GM18867 (cell line): ENCODE data around the gene GFPT1.
A peak's percentile ranks its signal among the peaks of the same experiment; 100 is the strongest.

Experiments
- ATAC-seq: cut with Tn5 transposase; IDR thresholded peaks from one replicate; pipeline ENCODE4 v1.9.1; 2021; ENCODE audit warnings: mild to moderate bottlenecking, moderate library complexity; ENCODE audit not compliant: unreplicated experiment

The GFPT1 gene

DNA sequence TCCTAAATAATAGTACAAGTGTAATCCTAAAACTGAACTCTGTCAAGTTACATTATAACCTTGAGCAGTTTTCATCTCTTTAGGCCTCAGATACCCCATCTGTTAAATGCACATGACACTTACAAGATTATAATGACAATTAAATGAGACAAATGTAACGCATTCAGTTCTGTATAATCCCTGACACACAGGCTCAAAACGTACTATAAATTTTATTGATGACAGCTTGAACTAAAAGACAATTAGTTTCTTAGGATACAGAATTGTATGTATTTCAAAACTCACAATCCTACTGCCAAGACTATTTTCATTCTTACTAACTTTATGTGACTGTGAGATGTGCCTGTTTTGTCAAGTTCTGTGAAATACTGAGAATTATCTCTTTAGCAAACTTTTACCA lies 56.2 kb downstream of the GFPT1 start:
- no peak for ATAC-seq

DNA sequence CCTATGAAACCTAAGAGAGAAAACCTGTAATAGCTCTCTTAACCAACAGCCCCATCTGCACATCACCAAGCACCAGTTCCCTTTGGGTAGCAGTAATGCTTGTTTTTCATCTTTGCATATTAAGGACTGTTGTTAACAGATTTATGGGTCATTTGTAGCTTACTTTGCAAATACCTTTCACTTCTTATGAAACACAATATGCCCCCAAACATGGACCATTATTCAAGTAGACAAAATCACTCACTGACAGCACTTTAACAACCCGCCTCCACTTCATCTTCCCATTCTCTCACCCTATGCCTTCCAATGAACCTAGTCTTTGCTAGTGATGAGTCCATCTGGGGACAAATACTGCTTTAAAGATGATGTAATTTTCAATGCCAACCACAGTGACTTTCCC lies 64.4 kb downstream of the GFPT1 start:
- ATAC-seq: no peak

DNA sequence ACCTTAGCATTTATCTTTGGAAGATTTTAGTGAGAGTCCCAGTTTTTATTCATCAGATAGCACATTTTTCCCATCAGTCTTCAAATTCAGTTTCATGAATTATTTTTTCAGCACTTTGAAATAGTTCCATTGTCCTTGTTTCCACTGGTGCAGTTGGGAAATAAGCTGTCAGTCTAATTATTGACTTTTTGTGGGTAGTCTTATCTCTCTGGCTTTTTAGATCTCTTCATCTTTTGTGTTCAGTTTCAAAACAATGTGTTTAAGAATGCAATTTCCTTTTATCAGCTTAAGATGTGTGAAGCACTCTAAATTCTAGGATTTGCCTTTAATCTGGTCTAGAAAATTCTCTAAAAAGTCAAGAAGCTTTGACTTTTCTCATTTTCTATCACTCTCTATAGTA lies 70.5 kb downstream of the GFPT1 start:
- no peak for ATAC-seq

DNA sequence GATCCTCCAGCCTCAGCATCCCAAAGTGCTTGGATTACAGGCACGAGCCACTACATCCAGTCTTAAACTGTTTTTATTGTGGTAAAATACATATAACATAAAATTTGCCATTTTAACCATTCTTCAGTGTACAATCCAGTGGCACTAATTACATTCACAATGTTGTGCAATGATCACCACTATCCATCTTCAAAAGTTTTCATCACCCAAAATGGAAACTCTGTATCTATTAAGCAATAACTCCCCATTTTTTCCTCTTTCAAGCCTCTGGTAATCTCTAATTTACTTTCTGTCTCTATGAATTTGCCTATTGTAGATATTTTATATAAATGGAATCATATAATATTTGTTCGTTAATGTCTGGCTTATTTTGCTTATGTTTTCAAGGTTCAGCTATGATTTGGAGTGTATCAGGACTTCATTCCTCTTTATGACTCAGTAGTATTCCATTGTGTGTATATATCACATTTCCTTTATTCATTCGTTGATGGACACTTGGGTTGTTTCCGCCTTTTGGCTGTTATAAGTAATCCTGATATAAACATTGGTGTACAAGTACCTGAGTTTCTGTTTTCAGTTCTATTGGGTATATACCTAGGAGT lies 71.8 kb downstream of the GFPT1 start:
- ATAC-seq: no peak

DNA sequence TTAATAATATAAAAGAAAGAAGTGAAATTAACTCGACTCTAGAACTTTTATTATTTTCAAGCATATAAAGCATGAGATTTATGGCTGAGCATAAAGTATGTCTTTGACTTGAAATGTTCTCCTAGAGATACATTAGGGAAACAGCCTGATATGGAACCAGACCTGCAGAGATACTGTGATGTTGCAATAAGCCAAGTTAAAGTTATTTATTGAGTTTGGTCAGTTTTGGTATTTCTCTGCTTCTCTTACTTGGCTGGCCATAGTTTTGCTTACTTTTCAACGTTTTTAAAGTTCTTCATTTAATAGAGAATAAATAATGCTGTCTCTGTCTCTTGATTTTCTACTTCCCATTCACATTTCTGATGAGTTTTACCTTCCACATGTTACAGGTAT lies 76.0 kb downstream of the GFPT1 start:
- ATAC-seq: no peak

DNA sequence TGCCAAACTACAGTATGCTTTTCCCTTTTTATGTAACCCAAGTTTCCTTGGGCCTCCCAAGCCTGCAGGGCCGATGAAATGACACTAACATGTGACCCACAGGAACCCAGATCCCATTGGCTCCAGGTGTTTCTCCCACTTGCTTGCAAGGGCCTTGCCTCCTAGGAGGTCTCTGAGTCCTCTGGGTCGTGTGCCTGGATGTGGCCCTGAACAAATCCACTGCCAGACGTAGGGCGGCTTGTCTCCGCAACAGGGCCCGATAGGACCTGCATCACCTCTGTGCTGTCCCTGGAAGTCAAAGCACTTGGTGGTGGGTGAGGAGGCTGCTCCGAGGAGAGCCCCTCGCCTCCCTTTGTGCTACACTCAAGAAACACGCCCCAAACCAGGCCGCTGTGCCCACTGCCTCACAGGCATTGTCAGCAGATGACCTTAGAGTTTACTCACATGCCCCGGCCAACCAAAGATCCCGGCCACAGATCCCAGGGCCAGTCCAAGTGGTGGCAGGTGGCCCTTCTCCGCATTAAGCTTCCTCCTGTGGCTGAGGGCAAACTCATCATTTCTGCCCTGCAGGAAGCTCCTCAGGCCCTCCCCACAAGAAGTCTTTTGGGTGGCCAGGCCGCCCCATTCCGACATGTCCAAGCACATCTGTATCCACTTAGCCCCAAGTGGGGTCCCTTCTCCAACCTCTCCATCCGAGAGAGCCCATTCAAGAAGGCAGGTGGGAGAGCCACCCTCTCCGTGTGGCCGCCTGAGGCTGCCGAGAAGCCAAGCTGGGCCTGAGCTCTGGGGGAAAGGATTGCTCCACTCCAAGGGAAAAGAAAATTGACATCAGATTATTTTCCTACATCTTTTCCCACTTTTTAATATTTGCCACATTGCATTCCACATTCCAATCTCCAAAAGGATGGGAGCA lies 76.7 kb downstream of the GFPT1 start:
- no peak for ATAC-seq

DNA sequence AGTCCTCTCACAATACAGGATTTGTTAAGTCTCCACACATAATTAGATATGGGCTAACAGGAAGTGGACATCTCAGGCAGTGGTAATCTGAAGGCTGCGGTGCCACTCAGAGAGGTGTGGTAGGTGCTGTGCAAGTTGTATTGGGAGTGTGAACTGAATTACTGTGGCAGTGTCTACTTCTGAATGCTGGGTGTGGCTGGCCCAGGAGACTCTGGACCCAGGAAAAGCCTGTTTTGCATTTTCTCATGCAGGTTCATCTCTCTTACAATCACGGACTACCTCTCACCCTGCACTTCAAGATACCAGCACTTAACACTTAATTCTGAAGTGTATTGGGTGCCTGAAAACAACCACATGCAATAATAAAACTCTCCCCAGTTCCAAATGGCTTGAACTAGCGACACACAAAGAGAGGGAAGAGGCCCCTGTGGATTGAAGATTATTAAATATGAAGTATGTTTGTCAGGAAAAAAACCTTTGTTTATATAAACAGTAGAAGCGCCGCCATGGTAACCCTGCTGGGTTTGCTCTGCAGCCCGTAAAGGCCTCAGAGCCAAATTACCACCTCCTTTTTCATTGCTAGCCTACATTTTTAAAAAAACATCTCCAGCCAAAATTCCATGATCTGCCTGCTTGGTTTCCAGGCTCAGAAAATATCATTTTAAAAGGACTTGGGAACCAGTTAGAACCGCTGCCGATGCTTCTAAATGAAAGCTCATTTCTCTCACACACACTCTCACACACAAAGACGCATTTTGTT lies 77.5 kb downstream of the GFPT1 start:
- no peak for ATAC-seq

DNA sequence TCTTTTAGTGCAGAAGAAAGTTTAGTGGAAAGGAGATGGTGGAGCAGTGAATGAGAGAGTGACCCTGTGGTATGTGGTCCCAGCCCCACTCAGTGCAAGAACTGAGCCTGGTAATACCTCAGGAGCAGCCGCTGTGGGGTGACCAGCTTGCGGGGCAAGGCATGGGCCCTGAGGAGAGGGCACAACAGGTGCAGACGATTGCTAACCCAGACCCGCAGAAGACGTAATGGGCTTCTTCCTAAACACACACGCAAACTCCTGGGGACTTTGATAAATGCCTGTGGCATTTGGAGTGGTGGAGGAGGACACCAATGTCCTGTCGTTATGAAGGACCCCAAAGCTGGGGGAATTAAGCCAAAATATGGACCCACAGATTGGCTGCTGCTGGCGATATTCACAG lies 78.7 kb downstream of the GFPT1 start:
- no peak for ATAC-seq

DNA sequence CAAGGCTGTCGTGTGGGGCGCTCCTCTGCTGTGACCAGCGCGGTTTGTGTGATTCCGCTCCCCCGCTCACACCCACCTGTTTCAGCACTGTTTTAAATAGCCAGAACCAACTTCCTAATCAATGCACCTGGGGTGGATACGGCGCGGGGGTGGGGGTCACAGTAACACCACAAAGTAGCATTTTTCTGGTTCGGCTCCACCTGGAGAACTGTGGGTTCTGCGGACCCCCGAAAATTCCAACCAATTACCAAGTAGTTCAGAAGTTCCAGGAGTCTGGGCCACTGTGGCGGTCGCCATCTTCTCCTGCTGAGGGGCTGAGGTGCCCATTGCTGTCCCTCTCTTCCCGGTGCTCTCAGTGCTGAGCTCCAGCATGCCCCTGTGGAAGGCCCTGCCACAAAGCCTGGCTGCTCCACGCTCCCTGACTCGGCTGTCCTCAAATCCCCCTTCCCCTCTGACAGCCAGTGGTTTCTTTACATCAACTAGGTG lies 79.4 kb downstream of the GFPT1 start:
- ATAC-seq: peak; percentile 89

DNA sequence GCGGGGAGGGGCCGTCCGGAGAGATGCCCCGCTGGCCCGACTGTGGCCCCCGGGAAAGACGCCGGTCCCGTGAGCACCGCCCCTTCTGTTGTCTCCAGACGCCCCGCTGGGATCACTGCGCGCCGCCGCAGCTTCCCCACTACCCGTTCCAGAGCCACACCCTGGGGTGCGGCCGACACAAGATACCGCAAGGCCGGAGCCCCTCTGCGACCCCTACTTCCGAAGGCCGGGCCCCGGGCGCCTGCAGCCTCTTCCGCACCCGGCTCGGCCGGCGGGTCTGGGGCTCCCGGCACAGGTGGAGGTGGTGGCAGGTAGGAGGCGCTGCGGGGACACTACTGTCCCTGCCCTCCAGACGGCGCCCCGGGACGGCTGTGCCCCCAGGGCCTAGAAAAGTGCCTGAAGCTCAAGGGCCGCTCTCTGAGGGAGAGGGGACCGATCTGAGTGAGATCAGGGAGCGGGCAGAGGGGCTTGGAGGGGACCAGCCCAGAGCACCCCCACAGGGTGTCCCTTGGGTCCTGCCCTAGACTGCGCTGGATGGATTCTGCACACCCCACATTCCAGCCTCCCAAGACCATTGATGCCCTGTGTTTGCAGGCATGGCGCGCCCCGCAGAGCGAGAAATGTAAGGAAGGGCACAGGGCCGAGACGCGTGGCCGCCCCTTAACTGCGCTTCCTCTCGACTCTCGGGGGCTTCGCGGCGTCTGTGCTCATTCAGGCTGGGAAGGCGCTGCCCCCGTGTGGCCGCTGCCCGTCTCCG lies 80.0 kb downstream of the GFPT1 start:
- peak; percentile 62 for ATAC-seq

DNA sequence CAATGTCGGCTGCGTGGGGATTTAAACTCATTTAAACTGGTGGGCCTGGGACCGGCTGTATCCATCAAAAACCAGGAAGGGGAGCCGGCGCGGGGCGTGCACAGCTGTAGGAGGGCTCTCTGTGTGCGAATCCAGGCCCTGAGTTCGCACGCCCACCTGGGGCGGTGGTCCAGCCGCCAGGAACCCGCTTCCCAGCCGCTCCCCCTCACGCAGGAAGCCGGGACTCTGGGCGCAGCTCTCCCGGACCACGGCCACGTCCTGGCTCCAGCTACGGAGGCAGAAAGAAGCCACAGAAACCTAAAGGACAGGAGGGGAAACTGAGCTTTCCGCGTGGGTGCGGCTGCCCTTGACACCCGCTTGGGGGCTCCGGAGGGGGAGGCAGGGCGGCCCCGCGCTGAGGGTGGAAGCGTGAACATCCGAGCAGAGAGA lies 80.6 kb downstream of the GFPT1 start:
- ATAC-seq: no peak

DNA sequence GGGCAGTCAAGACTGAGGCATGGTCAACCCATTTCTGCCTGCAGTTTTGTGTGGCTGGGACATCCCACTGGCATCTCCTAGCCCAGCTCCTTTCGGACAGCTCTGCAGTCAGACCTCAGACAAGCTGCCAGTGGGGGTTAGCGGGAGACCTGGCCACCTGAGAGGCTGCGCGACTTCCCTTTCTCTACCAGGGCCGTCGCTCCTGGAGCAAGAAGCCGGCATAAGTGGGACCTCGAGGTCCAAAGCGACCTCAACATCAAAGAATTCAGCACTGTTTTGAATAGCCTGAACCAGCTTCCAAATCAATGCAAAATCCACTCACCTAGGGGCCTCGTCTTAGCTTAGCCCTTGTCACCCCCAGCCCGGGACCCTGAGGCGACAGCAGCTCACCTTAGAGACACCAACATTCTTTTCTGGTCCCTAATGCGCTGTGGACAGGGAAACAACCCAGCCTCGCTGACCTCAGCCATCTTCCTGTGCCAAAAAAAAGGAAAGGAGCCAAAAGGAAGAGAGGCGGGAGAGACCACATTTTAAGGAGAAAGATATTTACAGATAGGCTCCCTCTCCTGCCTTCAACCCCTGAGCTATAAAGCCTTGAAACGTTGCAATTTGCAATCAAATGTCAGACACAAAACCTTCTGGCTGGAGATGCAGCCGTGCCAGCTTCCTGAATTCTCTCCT lies 81.2 kb downstream of the GFPT1 start:
- no peak for ATAC-seq

DNA sequence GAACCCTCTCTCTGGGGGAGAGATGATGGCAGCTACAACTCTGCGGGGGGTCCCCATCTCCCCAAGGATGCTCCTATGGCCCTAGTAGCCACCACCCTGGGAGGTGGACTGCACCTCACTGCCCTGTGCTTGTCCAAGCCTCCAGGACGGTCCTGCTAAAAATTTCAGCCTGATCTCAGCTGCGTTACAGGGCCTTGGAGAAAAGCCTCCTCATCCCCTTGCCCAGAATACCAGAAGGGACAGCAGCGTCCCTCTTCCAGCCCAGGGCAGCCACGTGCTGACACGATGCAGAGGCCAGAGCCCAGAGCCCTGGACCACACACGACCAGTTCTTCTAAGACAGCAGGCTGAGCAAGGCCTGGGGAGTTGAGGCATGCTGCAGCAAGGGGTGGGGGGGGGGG lies 81.9 kb downstream of the GFPT1 start:
- ATAC-seq: no peak

DNA sequence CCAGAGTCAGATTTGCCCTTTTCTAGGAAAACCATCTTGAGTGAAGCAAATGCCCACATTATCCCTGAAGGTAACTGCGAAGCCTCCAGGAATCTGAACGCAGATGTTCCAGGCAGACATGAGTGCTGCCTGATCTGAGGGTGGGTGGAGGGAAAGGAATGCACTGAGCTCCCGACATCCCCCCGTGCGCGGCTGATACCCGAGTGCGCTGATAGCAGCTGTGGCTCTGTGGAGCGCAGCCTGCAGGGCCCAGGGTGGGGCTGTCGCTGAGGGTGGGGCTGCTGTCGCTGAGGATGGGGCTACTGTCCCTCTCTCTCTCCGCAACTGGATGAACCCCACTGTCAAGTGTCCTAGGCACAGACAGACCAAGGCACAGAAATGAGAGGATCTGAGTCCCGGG lies 82.4 kb downstream of the GFPT1 start:
- ATAC-seq: no peak

DNA sequence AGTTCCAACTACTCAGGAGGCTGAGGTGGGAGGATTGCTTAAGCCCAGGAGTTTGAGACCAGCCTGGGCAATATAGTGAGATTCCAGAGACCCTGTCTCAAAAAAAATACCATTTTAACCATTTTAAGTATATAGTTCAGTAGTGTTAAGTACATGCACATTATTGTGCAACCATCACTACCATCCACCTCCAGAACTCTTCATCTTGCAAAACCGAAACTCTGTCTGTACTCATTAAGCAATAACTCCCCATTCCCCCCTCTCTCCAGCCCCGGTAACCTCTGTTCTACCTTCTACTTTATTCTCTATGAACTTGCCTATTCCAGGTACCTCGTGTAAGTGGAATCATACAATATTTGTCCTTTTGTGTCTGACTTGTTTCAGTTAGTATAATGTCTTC lies 86.4 kb downstream of the GFPT1 start:
- no peak for ATAC-seq

DNA sequence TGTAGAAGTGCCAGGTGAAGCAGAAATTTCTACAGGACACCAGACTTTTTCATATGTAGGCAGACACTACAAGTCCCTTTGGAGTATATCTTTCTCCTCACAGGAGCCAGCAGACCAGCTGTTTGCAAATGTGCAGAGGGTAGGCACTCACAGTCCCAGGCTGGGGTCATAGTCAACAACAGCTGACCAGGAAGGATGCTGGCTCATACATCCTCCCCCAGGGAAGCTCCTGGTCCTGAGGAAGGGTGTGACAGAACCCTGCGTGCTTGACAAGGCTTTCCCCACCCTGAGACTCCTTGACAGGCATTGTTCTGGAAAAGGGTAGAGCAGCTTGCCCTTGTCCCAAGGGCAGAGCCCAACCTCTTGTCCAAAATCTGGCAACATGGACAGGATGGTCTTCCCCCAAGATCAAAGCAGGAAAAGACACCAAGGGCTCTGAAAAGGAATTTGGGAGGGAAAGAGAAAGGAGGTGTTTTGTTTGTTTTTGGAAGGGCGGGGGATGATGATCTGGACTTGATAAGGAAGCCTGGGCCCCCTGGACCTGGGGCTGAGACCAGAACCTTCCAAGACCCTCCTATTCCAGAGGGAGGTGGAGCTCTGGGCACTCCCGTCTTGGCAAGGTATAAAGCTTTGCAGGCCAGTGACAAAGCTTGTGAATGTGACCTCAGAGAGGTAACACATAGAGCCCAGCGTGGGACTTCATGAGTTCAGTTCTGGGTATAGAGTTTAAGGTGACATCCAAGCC lies 87.1 kb downstream of the GFPT1 start:
- ATAC-seq: no peak

DNA sequence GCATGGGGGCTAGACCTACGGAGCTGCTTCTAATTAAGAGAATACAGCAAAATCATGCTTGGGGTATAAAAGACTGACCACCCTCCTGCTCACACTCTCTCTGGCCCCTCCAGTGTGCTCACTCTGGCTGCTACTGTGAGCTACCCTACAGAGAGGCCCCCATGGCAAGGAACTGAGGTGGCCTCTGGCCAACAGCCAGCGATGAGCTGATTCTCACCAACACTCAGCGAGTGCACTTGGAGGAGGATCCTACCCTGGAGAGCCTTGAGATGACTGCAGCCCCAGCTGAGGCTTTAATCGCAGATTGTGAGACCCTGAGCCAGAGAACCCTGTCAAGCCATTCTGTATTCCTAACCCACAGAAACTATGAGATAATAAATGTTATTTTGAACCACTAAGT lies 88.2 kb downstream of the GFPT1 start:
- no peak for ATAC-seq

DNA sequence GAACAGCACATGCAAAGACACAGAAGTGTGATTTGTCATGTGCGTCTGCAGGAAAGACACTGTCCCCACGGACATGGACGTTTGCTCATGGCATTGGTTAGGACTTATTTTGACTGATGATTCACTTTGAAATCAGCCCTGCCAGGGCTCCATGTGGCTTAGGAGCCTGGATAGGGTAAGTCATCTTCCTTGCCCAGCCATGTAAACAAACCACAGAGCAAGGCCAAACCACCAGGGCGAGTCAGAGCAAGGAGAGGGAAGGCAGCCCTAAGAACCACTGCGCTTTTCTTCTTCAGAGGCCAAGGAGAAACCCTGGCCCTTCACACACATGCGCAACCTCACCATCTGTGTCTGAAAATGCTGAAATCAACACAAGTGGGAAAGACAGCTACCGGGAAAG lies 88.8 kb downstream of the GFPT1 start:
- ATAC-seq: no peak

DNA sequence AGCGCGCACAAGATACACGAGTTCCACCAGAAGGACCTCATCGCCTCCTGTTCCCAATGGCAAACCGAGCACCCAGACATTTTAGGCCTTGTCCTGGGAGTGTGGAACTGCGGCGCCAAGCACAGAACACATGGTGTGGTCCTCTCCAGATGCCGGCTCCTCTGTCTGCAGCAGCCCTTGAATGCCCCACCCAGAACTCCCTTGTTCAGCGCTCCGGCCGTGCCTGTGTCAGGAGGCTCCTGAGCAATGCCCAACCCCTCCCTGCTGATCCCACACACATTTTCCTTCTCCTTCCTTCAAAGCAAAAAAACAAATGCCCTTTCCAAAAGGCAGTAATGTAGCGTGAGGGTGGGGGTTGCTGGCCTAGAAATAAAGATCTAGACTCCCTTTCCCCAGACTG lies 89.8 kb downstream of the GFPT1 start:
- no peak for ATAC-seq

DNA sequence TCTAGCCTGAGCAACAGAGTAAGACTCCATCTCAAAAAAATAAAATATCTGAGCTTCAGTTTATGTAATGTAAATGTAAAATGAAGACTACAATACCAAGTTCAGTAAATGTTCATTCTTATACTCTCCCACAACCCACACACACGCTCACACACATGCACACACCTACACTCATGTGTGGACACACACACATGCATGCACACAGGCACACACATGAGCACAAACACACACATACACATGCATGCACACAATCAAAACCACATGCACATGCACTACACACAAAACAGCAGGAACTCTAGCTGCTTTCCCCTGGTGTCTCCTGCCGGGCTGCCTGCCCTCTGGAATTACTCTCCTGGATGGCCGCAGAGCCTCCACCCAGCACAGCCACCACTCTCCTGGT lies 90.6 kb downstream of the GFPT1 start:
- no peak for ATAC-seq
